GM21423 (cell line): ENCODE results near the gene FBXO47.
"Not testable (repeated sequence)": the region's sequence is repeated elsewhere in the genome, so short reads cannot be mapped to it uniquely, and the experiment has no call there.

ENCODE experiments used
- ATAC-seq: cut with Tn5 transposase; IDR thresholded peaks from one replicate; pipeline ENCODE4 v1.9.1; 2021; ENCODE audit warnings: mild to moderate bottlenecking, moderate library complexity; ENCODE audit not compliant: unreplicated experiment

The FBXO47 gene

GRCh38 chr17:38981636-38982035 is 14.4 kb upstream of the FBXO47 start:
- ATAC-seq = no peak

DNA sequence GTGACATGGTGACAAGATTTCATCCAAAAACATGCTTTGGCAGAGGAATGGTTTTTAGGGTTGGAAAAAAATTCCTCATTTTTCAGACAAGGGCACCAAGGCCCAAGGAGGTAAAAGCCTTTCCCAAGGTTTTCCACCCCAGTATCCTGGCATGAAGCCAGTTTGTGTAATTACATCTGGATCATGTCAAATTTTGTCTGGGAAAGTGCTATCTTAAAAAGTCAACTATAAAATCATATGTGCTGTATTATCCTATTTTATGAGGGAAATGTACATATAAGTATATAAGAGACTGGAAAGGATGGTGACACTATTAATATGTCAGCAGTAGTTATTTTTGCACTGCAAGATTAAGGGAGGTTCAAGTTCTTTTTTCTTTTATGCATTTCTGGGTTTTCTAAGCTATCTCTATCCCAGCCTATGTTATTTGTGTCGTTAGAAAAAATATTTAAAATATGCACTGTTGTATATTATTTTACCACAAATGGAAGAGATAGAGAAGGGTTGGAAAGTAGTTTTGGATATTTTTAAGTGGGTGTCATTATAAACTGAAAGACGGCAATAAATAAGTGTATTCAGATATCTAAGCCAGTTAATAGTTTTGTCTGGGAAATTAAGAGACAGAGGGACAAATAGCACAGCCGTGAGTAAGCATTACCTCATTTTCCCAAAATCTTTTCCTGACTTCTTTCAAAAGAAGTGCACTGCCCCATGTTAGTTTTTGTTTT is 13.5 kb upstream of the FBXO47 start:
- ATAC-seq = no peak

DNA sequence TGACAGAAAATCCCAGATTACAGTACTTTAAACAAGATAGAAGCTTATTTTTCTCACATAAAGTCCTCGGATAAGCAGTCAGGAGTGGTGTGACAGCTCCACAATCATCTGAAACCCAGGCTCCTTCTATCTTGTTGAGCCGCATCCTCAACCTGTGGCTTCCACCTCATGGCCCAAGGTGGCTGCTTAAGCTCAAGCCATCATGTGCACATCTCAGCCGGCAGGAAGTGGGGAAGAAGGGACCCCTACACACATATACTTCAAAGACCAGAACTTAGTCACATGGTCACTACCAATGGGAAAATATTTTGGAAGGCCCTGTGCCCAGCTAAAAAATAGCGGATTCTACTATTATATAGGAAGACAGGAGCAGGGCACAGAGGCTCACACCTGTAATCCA is 11.0 kb upstream of the FBXO47 start:
- ATAC-seq = no peak

- not testable (repeated sequence) for ATAC-seq
Measured at GRCh38 chr17:38976187-38976551, 9.0 kb upstream of the FBXO47 start.

DNA sequence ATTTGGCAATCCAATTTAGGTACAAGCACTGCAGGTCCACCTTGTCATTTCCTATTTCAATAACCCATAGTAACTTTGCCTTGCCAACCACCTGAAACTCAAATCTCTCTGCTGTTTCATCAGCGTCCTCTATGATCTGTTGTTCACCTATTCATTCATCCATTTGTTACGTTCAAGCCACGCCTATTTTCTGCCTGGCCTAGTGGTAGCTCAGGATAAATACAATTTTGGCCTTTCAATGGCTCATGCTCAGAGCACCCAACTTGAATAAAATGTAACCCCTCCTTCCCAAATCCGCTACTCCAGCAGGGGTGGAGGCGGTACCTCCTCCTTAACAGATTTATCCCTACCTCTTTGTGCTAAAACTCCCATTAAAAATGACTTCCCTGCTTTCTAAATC is 3.6 kb upstream of the FBXO47 start:
- no peak for ATAC-seq

- ATAC-seq = no peak
Measured at GRCh38 chr17:38970128-38970527, 2.9 kb upstream of the FBXO47 start.

GRCh38 chr17:38969281-38969680 is 2.1 kb upstream of the FBXO47 start:
- ATAC-seq = no peak

- ATAC-seq = no peak
Measured at GRCh38 chr17:38961413-38961812, 5.8 kb downstream of the FBXO47 start.

GRCh38 chr17:38960402-38960801 is 6.8 kb downstream of the FBXO47 start:
- no peak for ATAC-seq

DNA sequence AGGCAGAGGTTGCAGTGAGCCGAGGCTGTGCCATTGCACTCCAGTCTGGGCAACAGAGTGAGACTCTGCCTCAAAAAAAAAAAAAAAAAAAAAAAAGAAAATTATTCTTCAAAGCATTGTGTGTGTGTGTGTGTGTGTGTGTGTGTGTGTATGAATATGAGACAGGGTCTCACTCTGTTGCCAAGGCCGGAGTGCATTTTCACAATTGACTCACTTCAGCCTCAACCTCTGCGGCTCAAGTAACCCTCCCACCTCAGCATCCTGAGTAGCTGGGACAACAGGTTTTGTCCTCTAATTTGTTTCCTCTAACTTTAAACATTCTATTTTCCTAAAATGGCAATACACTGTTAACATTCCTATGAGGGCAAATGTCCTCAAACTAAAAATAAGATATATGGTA is 7.7 kb downstream of the FBXO47 start:
- no peak for ATAC-seq

GRCh38 chr17:38958756-38959155 is 8.4 kb downstream of the FBXO47 start:
- ATAC-seq = no peak

- ATAC-seq = no peak
Measured at GRCh38 chr17:38958326-38958725, 8.9 kb downstream of the FBXO47 start.

DNA sequence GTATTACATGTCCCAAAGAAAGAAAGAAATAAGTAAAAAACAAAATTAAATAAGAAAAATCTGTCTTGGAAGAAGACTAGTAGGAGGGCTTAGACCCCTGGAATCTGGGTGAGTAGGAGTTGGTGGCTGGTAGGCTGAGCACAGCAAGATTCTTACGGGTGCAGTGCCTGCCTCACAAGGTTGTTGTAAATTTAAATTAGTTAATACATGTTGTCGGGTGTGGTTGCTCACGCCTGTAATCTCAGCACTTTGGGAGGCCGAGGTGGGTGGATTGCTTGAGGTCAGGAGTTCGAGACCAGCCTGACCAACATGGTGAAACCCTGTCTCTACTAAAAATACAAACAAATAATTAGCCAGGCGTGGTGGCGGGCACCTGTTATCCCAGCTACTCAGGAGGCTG is 13.4 kb downstream of the FBXO47 start:
- not testable (repeated sequence) for ATAC-seq

DNA sequence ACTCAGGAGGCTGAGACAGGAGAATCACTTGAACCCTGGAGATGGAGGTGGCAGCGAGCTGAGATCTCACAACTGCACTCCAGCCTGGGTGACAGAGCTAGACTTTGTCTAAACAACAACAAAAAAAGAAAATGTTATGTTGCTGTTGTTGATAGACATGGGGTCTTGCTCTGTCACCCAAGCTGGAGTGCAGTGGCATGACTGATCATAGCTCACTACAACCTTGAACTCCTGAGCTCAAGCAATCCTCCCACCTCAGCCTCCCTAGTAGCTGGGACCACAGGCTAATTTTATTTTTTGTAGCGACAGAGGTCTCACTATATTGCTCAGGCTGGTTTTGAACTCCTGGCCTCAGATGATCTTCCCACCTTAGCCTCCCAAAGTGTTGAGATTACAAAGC is 20.0 kb downstream of the FBXO47 start:
- ATAC-seq = no peak

DNA sequence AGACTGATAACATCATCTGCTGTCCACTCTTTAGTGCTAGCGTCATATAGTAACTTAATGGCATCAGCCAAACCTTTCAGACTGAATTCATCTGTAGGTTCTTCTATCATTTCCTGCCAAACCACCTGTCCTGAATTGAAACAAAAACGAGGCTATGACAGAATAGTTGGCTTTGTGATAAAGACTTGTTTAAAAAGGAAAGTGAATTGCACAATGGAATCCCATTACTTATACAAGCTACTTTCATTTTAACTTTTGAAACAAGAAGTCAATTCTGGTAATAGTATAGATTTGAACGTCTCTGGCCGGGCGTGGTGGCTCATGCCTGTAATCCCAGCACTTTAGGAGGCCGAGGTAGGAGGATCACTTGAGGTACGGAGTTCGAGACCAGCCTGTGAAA is 23.6 kb downstream of the FBXO47 start:
- ATAC-seq = no peak

DNA sequence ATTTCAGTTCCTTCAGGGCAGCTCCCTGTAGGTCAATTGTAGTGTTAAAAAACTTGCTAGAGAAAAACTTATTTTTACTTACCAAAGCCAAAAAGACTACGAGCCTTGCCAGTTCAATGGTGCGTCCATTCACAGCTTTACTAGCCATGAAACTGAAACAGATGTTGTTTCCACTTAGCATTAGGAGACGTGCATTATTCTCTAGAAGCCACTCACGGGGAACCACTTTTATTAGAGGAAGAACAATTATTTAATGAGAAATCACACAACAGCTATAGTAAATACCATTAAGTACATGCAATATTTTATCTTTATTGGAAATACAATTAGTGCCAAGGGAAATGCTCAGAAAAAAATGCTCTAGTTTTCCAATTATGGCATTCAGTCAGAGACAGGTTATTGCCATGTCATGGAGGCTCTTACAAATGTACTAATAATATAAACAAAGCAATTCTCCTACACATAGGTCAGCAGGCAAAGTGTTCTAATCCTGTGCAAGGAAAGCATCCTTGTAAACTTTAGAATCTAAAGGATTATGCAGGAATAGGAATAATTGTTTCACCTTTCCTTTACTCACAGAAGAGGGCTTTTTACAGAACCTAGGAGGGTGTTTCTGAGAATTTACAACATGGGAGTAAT is 24.4 kb downstream of the FBXO47 start:
- no peak for ATAC-seq

GRCh38 chr17:38940404-38940803 is 26.8 kb downstream of the FBXO47 start:
- ATAC-seq = no peak

DNA sequence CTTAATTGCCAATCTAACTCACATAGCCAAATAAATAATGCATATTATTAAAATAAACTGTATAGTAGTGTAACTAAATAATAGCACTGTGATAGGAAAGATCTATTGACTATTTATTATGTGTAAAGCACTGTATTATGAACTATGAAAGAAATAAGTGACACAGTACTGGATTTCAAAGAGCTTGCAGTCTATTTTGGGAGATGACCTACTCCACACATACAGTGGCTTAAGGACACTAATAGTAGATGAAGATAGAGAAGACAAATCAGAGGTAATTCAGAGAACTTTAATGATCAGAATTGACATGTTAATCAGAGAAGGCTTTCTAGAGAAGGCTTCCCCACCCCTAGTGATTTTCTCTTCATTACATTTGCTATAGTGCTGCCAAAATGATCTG is 27.2 kb downstream of the FBXO47 start:
- ATAC-seq = no peak

DNA sequence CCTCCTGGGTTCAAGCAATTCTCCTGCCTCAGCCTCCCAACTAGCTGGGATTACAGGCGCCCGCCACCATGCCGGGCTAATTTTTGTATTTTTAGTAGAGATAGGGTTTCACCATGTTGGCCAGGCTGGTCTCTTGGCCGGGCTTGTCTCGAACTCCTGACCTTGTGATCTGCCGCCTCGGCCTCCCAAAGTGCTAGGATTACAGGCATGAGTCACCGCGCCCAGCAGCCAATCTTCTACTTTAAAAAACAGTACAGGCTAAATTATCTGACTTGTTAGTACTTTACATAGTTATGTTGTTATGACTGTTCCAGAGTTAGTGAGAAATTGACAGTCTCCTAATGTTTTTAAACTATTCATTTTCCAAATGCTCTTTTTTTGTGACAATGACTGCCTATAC is 33.2 kb downstream of the FBXO47 start:
- not testable (repeated sequence) for ATAC-seq

DNA sequence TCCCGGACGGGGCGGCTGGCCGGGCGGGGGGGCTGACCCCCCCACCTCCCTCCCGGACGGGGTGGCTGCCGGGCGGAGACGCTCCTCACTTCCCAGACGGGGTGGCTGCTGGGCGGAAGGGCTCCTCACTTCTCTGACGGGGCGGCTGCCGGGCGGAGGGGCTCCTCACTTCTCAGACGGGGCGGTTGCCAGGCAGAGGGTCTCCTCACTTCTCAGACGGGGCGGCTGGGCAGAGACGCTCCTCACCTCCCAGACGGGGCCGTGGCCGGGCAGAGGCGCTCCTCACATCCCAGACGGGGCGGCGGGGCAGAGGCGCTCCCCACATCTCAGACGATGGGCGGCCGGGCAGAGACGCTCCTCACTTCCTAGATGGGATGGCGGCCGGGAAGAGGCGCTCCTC is 36.4 kb downstream of the FBXO47 start:
- not testable (repeated sequence) for ATAC-seq

DNA sequence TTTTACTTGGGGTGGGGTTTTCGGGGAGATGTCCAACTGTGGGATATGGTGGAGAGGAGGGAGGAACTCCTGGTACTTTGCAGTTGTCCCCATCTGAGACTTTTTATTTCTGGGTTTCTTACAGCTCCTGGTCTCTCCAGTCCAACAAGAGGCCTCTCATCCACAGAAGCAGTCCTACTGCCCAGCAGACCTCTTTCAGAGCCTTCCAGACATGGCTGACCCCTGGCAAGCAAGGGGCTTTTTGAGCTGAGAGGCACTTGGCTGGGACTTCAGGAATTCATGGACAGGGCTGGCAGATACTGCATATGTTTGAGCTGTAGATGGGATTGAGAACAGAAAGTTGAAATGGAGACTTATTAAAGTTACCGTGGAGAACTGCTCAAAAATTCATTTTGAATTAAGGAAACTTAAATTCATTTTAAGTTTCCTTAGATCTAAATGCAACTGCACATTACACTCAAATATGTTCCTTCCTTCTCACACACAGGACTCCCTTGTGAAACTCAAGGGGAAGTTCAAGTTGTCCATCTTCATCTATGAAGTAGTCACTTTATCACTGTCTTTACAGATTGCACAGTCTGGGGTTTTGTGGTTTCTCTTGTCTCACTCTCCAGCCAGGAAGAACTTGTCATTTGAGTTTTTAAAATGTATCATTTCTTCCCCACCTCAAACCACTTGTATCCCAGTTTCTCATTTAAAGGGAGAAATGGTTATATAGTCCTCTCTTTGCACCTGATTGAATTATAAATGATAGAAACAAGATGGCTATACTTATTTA is 40.7 kb downstream of the FBXO47 start:
- no peak for ATAC-seq
